ENCODE measurements around the gene BCO1. TPM values are rescaled to one million over a fixed set of nuclear protein-coding genes. Genes with fewer than 3 reads are reported as not detected.

Gene BCO1
- total and polyA plus RNA-seq, 7 donors = 0.83 to 6.2 (median 3.0) TPM; not detected in 1

DNA sequence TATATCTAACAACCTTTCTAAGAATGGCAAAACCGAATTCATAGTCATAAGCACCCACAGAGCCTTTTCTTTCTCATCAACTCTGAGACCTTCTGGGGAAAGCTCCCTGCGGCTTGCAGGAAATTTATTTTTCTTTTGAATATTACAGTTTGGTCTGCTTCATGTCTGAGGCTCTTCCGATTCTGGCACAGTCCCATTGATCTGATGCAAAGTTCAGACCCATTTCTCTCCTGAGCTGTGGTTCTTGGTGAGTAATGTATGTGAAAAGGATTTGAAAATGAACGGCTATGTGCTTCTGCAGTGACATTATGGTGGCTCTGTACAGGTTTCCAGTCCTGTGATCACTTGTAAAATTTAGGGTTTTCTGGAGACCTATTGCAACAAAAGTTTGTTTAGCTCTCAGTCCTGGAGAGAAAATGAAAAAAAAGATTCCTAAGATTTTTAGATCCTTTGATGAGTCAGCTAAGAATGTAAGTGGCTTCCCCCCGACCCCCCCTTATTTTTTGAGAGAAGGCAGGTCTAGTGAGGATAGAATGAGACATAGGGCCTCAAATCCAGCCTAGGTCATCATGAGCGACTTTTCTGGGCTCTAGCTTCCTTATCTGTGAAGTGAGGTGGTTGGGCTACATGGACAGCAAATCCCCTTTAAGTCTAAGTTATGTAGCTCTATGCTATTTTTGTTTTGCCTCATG, 80.9 kb downstream of the BCO1 start:
- DNase-seq = no peak
- Histone ChIP-seq H3K27ac (peak overlapping the region; percentile 29 to 72 (median 58)), H3K36me3 (no peaks in the 10 kb centered on the region), H3K4me3 (no peak overlapping the region), H3K9me3 (no peaks in the 10 kb centered on the region), H3K27me3 (no peaks in the 10 kb centered on the region), H3K4me1 (peaks cover 0 to 68% (median 57%) of the 10 kb centered on the region in 4 donors)
- intact Hi-C loops (cut with DNase I) = no loop called here
- 74 to 81% methylated on average over 6 of the region's 6 CpGs for WGBS, 2 donors
- TF ChIP-seq POLR2AphosphoS5 (IDR thresholded peaks at IDR 0.05) = peak in 1 of 4 donors; percentile 25
- TF ChIP-seq, protein P1, sequence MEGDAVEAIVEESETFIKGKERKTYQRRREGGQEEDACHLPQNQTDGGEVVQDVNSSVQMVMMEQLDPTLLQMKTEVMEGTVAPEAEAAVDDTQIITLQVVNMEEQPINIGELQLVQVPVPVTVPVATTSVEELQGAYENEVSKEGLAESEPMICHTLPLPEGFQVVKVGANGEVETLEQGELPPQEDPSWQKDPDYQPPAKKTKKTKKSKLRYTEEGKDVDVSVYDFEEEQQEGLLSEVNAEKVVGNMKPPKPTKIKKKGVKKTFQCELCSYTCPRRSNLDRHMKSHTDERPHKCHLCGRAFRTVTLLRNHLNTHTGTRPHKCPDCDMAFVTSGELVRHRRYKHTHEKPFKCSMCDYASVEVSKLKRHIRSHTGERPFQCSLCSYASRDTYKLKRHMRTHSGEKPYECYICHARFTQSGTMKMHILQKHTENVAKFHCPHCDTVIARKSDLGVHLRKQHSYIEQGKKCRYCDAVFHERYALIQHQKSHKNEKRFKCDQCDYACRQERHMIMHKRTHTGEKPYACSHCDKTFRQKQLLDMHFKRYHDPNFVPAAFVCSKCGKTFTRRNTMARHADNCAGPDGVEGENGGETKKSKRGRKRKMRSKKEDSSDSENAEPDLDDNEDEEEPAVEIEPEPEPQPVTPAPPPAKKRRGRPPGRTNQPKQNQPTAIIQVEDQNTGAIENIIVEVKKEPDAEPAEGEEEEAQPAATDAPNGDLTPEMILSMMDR (IDR thresholded peaks at IDR 0.05) = no peak

DNA sequence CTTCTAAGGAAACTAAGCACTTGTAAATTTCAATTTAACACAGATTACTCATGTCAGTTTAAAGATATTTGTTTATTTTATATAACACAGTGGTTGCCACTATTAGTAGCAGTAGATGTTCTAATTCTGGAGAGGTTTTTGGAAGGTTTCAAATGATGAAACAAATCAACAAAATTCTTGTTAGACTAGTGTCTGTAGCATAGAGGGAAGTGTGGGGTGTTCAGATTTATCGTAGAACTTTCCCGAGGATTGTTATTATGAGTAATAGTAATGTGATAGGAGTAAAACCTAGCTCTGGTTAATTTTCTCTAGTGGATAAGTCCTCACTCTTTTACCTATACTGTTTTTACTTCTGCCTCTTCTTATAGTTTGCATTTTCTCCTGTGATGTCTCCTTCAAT, 82.5 kb downstream of the BCO1 start:
- WGBS, 2 donors = 93% methylated on average over 2 of the region's 2 CpGs

DNA sequence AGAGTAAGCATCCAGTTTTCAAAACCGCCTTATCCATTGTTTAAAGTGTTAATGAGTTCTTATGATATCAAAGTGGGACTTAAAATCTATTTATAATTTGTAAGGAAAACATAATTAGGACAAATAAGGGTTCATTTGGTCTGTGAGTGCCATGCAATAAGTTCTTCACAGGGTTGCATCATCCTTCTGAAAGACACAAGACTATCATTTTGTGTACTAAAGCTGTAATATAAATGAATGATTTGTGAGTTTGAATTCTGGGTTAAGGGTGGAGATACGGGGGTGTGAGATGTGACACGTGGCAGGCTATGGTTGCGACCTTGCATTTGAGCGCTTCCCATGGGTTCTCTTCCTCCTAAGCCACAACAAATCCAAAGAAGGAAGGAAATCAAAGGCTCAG, 83.0 kb downstream of the BCO1 start:
- no peak overlapping the region for H3K4me3 ChIP-seq
- 94 to 96% methylated on average over 5 of the region's 5 CpGs for WGBS, 2 donors
- H3K4me1 ChIP-seq = peaks cover 0 to 68% (median 53%) of the 10 kb centered on the region in 4 donors
- no peaks in the 10 kb centered on the region for H3K36me3 ChIP-seq
- intact Hi-C loops (cut with DNase I) = loop anchor here (2.0 kb wide), 1 partner anchor 49 kb away; no protein-coding TSS in a partner anchor
- no peaks in the 10 kb centered on the region for H3K9me3 ChIP-seq
- H3K27me3 ChIP-seq = no peaks in the 10 kb centered on the region
- TF ChIP-seq POLR2A (IDR thresholded peaks at IDR 0.05) = no peak
- TF ChIP-seq POLR2AphosphoS5 (IDR thresholded peaks at IDR 0.05) = no peak
- no peak for TF ChIP-seq EP300 (IDR thresholded peaks at IDR 0.05)
- TF ChIP-seq, protein P1 (IDR thresholded peaks at IDR 0.05) = no peak
- H3K27ac ChIP-seq = peak overlapping the region in 3 of 4 donors; percentile 49 to 72 (median 68)
- no peak for DNase-seq

More for the DNA sequence above, 82.5 kb downstream of the BCO1 start:
- peak overlapping the region in 3 of 4 donors; percentile 49 to 72 (median 68) for H3K27ac ChIP-seq
- H3K4me3 ChIP-seq = no peak overlapping the region
- no peaks in the 10 kb centered on the region for H3K36me3 ChIP-seq
- H3K9me3 ChIP-seq = no peaks in the 10 kb centered on the region
- peak in 1 of 4 donors; percentile 7 for TF ChIP-seq POLR2AphosphoS5 (IDR thresholded peaks at IDR 0.05)
- TF ChIP-seq, protein P1 (IDR thresholded peaks at IDR 0.05) = no peak
- TF ChIP-seq EP300 (IDR thresholded peaks at IDR 0.05) = no peak
- no peak for DNase-seq
- no peaks in the 10 kb centered on the region for H3K27me3 ChIP-seq
- intact Hi-C loops (cut with DNase I) = loop anchor here (2.0 kb wide), 1 partner anchor 48 kb away; no protein-coding TSS in a partner anchor
- H3K4me1 ChIP-seq = peaks cover 0 to 73% (median 57%) of the 10 kb centered on the region in 4 donors

DNA sequence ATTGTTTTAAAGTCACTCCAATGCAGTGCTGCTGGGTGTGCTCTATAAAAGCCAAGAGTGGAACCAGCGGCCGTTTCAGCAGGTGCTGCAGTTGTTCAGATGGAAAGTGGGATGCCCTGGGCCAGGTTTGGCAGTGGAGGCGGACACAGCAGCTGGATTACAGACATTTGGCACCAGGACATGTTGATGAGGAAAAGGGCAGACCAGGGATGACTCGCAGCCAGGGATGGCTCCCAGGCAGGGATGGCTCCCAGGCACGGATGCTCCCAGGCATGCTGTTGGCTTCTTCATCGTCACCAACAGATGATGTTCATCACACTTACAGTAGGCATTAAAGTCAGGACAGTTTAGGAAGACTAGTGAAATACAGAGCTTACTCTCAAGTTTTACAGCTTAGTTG, 86.3 kb downstream of the BCO1 start:
- intact Hi-C loops (cut with DNase I) = no loop called here
- H3K27ac ChIP-seq = peak overlapping the region in 2 of 4 donors; percentile 33 to 43
- no peak for TF ChIP-seq POLR2A (IDR thresholded peaks at IDR 0.05)
- H3K9me3 ChIP-seq = no peaks in the 10 kb centered on the region
- no peaks in the 10 kb centered on the region for H3K36me3 ChIP-seq
- DNase-seq = peak; percentile 65
- peaks cover 0 to 63% (median 46%) of the 10 kb centered on the region in 4 donors for H3K4me1 ChIP-seq
- WGBS, 2 donors = 92 to 94% methylated on average over 6 of the region's 6 CpGs
- H3K4me3 ChIP-seq = no peak overlapping the region
- no peaks in the 10 kb centered on the region for H3K27me3 ChIP-seq

DNA sequence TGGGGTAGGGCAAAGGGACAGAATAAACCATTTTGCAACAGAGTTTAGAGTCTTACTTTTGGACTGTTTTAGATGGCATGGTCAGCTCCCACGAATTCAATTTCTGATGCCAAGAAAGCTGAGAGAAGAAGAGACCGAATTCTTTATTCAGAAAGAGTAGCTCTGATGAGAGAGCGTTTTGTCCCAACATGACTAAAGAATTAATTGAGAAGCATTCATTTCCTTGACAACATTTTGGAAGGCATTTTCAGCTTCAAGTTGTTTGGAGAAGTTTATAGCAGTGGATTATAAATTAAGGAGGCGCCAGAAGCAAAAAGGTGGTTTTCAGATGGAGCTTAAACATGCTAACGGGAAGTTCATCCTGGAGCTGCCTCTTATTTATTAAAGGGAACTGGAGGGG, 88.5 kb downstream of the BCO1 start:
- DNase-seq = no peak
- H3K4me1 ChIP-seq = peaks cover 0 to 47% (median 33%) of the 10 kb centered on the region in 4 donors
- no peak overlapping the region for H3K4me3 ChIP-seq
- H3K36me3 ChIP-seq = no peaks in the 10 kb centered on the region
- no peaks in the 10 kb centered on the region for H3K9me3 ChIP-seq
- peak overlapping the region in 2 of 4 donors; percentile 14 to 39 for H3K27ac ChIP-seq
- 79 to 80% methylated on average over 5 of the region's 5 CpGs for whole genome bisulfite sequencing, 2 donors
- no peaks in the 10 kb centered on the region for H3K27me3 ChIP-seq
- intact Hi-C loops (cut with DNase I) = no loop called here
- TF ChIP-seq POLR2AphosphoS5 (IDR thresholded peaks at IDR 0.05) = no peak
- TF ChIP-seq POLR2A (IDR thresholded peaks at IDR 0.05) = no peak
- no peak for TF ChIP-seq EP300 (IDR thresholded peaks at IDR 0.05)
- TF ChIP-seq, protein P1 (IDR thresholded peaks at IDR 0.05) = no peak

Measured in sigmoid colon (tissue), 7 donors.